GM21423 (cell line): ENCODE results near the gene SPRR2A.
"Not testable (repeated sequence)": the region's sequence is repeated elsewhere in the genome, so short reads cannot be mapped to it uniquely, and the experiment has no call there.

Experiments used
- ATAC-seq: cut with Tn5 transposase; IDR thresholded peaks from one replicate; pipeline ENCODE4 v1.9.1; 2021; ENCODE audit warnings: mild to moderate bottlenecking, moderate library complexity; ENCODE audit not compliant: unreplicated experiment

SPRR2A gene

DNA sequence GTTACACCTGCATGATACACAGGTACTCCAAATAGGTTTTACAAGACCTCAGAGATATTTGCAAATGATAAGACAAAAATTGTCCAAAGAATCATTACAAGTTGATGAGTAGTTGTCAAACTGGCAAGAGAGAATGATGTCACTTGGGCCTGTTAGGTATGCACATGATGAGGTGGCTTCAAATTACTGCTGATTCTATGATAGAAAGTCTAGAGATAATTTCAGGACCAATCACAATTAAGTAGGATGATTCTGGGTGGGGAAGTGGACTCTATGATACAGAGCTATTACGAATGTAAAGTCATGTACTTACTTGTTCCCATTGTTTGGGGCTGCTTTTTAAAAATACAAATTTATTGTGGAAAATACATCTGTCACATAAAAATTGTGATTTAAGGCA, 31.5 kb downstream of the SPRR2A start:
- no peak for ATAC-seq

- no peak for ATAC-seq
Measured at GRCh38 chr1:153024413-153024812, 32.9 kb downstream of the SPRR2A start.

DNA sequence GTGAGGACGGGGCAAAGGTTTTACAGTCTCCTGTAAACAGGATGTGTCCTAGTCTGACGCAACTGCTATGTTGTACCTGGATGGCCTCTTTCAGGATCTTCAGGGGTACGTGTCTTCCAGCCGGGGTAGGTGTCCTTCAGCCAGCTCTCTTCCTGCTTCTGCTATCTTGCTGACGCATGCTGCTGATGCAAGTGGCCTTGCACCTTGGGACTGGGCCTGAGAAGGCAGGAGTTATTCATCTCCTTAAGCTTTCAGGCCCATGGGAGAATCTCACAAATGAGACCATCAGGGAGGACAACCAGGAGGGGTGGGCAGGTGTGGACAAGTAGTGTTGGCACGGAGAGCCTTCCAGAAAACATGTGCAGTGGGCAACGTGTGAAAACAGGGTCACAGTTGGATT, 34.2 kb downstream of the SPRR2A start:
- no peak for ATAC-seq

- not testable (repeated sequence) for ATAC-seq
Measured at GRCh38 chr1:153022340-153022739, 35.0 kb downstream of the SPRR2A start.

DNA sequence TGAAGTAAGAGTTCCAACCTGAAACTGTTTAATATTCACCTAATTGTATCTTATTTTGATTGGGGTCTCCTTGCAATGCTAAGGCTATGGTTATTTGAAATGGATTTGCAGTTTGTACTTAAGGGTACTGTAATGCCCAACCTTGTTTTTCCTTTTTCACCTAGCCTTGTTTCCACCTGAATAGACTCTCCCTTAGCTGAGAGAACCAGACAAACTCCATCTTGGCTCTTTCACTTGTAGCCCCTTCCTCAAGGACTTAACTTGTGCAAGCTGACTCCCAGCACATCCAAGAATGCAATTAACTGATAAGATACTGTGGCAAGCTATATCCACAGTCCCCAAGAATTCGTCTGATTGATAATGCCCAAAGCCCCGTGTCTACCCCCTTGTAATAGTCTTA, 35.5 kb downstream of the SPRR2A start:
- ATAC-seq: not testable (repeated sequence)

DNA sequence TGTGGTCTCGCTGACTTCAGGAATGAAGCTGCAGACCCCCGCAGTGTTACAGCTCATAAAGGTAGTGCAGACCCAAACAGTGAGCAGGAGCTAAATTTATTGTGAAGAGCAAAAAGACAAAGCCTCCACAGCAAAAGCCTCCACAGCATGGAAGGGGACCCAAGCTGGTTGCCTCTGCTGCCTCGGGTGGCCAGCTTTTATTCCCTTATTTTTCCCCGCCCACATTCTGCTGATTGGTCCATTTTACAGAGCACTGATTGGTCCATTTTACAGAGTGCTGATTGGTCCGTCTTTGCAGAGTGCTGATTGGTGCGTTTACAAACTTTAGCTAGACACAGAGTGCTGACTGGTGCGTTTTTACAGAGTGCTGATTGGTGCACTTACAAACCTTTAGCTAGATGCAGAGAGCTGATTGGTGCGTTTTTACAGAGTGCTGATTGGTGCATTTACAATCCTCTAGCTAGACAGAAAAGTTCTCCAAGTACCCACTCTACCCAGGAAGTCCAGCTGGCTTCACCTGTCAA, 46.0 kb downstream of the SPRR2A start:
- ATAC-seq: not testable (repeated sequence)
